Measurements from ENCODE around the gene MCM9.

The MCM9 gene

DNA sequence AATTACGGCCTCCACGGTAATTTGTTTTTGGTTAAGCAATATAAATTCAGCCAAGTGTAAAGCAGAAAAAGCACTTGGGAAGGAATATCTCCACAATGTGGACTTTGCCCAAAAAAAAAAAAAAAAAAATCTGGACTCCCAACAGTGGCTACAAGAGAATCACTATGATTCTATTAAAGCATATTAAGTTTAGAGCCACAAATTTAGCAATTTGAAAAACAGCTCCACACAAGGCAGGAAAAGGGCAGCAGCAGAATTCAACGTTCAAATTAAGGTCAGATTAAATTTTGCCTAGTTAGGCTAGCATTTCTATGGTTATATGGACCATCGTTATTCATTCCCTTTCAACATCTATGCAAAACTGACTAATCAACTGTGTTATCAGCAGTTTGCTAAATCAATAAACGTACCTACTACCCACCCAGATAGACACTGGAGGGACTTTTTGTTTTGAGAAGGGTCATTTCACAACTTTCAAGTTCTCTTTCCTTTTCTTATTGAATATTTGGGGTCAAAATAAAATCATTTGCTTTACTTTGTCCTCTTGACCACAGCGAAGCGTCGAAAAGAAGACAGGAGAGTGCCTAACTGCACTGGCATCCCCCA lies 1.0 kb downstream of the MCM9 start:
- TF ChIP-seq CTCF (IDR thresholded peaks at IDR 0.05; ENCODE audit: insufficient read depth, missing control alignments), result no peak
- DNase-seq (ENCODE audit: insufficient read length, low spot score) (no peak), FAIRE-seq (no peak)

GRCh38 chr6:118932421-118932820 lies 2.5 kb downstream of the MCM9 start:
- DNase-seq (ENCODE audit: insufficient read length, low spot score) (no peak), FAIRE-seq (no peak)
- no peak for TF ChIP-seq CTCF (IDR thresholded peaks at IDR 0.05; ENCODE audit: insufficient read depth, missing control alignments)

GRCh38 chr6:118931436-118931835 lies 3.5 kb downstream of the MCM9 start:
- no peak for DNase-seq (ENCODE audit: insufficient read length, low spot score)
- no peak for TF ChIP-seq CTCF (IDR thresholded peaks at IDR 0.05; ENCODE audit: insufficient read depth, missing control alignments)
- no peak for FAIRE-seq

GRCh38 chr6:118930680-118931079 lies 4.3 kb downstream of the MCM9 start:
- FAIRE-seq (no peak), DNase-seq (ENCODE audit: insufficient read length, low spot score) (no peak)
- no peak for TF ChIP-seq CTCF (IDR thresholded peaks at IDR 0.05; ENCODE audit: insufficient read depth, missing control alignments)

DNA sequence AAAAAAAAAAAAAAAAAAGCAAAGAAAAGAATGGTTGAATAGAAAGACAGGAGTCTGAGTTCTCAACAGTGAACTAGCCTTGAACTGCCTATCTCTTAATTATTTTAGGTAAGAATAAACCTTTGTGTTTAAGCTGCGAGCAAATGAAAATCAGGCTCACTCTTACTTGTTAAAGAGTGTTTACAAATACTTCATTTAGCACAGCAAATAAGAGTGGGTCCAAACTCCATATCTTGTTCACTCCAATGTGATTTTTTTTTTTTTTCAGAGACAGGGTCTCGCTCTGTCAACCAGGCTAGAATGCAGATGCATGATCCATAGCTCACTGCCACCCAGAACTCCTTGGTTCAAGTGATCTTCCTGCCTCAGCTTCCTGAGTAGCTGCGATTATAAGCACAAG lies 11.9 kb downstream of the MCM9 start:
- no peak for FAIRE-seq

GRCh38 chr6:118921084-118921483 lies 13.9 kb downstream of the MCM9 start:
- FAIRE-seq, result no peak
- no peak for DNase-seq (ENCODE audit: insufficient read length, low spot score)
- no peak for TF ChIP-seq CTCF (IDR thresholded peaks at IDR 0.05; ENCODE audit: insufficient read depth, missing control alignments)

More for the DNA sequence above, 11.9 kb downstream of the MCM9 start:
- no peak for DNase-seq (ENCODE audit: insufficient read length, low spot score)
- no peak for TF ChIP-seq CTCF (IDR thresholded peaks at IDR 0.05; ENCODE audit: insufficient read depth, missing control alignments)

DNA sequence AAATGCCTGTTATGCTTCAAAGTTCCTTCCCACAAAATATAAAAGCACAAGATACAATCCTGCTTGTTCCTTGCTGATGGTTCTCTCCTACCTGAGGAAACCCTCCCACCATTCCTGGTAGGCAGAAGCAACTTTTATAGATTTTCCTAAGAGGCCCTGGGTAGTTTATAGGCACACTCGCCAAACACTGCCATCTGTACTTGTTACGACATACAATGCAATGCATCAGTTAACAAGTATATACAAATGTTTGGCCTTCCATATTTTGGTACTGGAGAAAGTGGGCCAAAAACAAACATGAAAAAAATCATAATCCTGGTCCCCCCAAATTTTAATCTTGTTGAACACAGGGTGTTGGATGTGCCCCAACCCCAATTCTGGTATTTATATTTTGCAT lies 16.6 kb downstream of the MCM9 start:
- peak; percentile 21 for FAIRE-seq
- no peak for TF ChIP-seq CTCF (IDR thresholded peaks at IDR 0.05; ENCODE audit: insufficient read depth, missing control alignments)
- DNase-seq (ENCODE audit: insufficient read length, low spot score), result no peak

All from D721Med (cell line).